Astrocyte (in vitro differentiated cells and primary cell): ENCODE results near the gene PARL. TPM values are rescaled to one million over a fixed set of nuclear protein-coding genes. Genes with fewer than 3 reads are reported as not detected.

Source experiments
- DNase-seq: peaks from one replicate; pipeline ENCODE4 v3.0.0-alpha.2; 2010; ENCODE audit warnings: low read depth
- FAIRE-seq: peaks from 2 replicates; lab custom pipeline; 2011; peaks lifted over from hg19 to GRCh38; lab: Jason Lieb, UNC
- H2AFZ ChIP-seq: 2 replicates; pipeline ENCODE4 v1.6.0; 2012; ENCODE audit warnings: low read depth, low read length, inconsistent platforms
- H3K27ac ChIP-seq: 2 replicates; pipeline ENCODE4 v1.5.1; 2011; ENCODE audit warnings: low read depth, low read length, inconsistent platforms
- H3K27me3 ChIP-seq: 2 replicates; pipeline ENCODE4 v1.6.0; 2011; ENCODE audit warnings: low read length, inconsistent platforms; ENCODE audit not compliant: insufficient read depth
- H3K36me3 ChIP-seq: 2 replicates; pipeline ENCODE4 v1.5.1; 2011; ENCODE audit warnings: low read length, inconsistent platforms; ENCODE audit not compliant: insufficient read depth
- H3K4me1 ChIP-seq: 2 replicates; pipeline ENCODE4 v1.5.1; 2011; ENCODE audit warnings: low read length, inconsistent platforms; ENCODE audit not compliant: insufficient read depth
- H3K4me2 ChIP-seq: 2 replicates; pipeline ENCODE4 v1.6.0; 2012; ENCODE audit warnings: low read length, inconsistent platforms
- H3K4me3 ChIP-seq: 2 replicates; pipeline ENCODE4 v1.5.1; 2011; ENCODE audit warnings: low read depth, mild to moderate bottlenecking, low read length, inconsistent platforms; ENCODE audit not compliant: insufficient read depth
- H3K79me2 ChIP-seq: 2 replicates; pipeline ENCODE4 v1.6.0; 2012; ENCODE audit warnings: mild to moderate bottlenecking, low read length, inconsistent platforms; ENCODE audit not compliant: insufficient read depth
- H3K9ac ChIP-seq: 2 replicates; pipeline ENCODE4 v1.6.0; 2012; ENCODE audit warnings: mild to moderate bottlenecking, low read length, inconsistent platforms
- H3K9me3 ChIP-seq: 2 replicates; pipeline ENCODE4 v1.5.1; 2012; ENCODE audit warnings: low read depth, mild to moderate bottlenecking, low read length, inconsistent platforms; ENCODE audit not compliant: insufficient read depth
- H4K20me1 ChIP-seq: 2 replicates; pipeline ENCODE4 v1.6.0; 2012; ENCODE audit warnings: low read length, inconsistent platforms; ENCODE audit not compliant: insufficient read depth
- H3K27ac Mint-ChIP-seq: one replicate; pipeline ENCODE4 v1.8.0; 2021; ENCODE audit warnings: mild to moderate bottlenecking, mixed read lengths; ENCODE audit not compliant: unreplicated experiment
- H3K27me3 Mint-ChIP-seq: one replicate; pipeline ENCODE4 v1.8.0; 2021; ENCODE audit warnings: low read depth, mixed read lengths; ENCODE audit not compliant: unreplicated experiment
- H3K36me3 Mint-ChIP-seq: one replicate; pipeline ENCODE4 v1.8.0; 2021; ENCODE audit warnings: low read depth, mixed read lengths; ENCODE audit not compliant: unreplicated experiment
- H3K4me1 Mint-ChIP-seq: one replicate; pipeline ENCODE4 v1.8.0; 2021; ENCODE audit warnings: low read depth, mixed read lengths; ENCODE audit not compliant: unreplicated experiment
- H3K4me3 Mint-ChIP-seq: one replicate; pipeline ENCODE4 v1.8.0; 2021; ENCODE audit warnings: mild to moderate bottlenecking, moderate library complexity, mixed read lengths; ENCODE audit not compliant: unreplicated experiment
- H3K9me3 Mint-ChIP-seq: one replicate; pipeline ENCODE4 v1.8.0; 2021; ENCODE audit warnings: mild to moderate bottlenecking, mixed read lengths; ENCODE audit not compliant: unreplicated experiment
- EZH2 ChIP-seq: IDR thresholded peaks from 2 replicates; pipeline ENCODE4 v1.6.1; 2012; ENCODE audit warnings: mild to moderate bottlenecking, low read length, inconsistent platforms; ENCODE audit not compliant: insufficient read depth
- total RNA-seq: library from RNA; stranded (reverse); gene quantifications from 2 replicates; pipeline ENCODE4 v1.2.1, GENCODE V29; 2021
- TF ChIP-seq, protein P1 (sequence below): IDR thresholded peaks from 2 replicates; pipeline ENCODE4 v1.5.1; 2011; ENCODE audit warnings: low read depth, mild to moderate bottlenecking, inconsistent platforms, low read length, moderate library complexity; ENCODE audit not compliant: insufficient read depth

PARL gene
- total RNA-seq, 1 donor from 2014 or later = 64.7 TPM

DNA sequence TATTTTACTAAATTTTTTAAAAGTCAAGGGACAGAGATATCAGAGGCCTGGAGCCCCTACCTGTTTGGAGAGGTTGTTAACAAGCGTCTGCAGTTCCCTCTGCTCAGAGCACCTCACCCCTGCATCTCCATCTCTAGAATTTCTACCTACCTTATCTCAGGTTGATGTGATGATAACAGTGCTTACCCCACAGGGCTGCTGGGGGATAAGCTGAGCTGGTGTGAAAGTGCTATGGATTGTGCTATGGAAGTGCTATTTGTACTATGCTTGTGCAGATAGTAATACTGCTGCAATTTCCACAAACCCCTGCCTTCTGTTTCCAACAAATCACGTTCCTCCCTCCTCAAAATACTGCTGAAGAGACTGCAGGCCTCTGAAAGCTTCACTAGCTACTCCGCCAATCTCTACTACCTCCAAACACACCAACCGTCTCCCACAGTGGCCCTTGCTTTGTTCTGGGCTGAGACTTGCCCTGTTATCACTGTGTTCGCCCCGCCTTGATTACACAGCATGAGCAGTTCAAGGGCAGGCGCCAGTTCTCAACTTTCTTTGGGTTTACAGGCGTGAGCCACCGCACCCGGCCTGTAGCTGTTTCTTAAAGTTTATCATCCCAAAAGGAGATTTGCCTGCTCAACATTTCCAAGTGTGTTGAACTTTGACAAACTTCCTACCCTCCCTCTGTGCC, 28.4 kb upstream of the PARL start:
- Histone ChIP-seq H3K36me3 (no peaks in the 10 kb centered on the region), H3K4me3 (no peak overlapping the region), H3K27me3 (peaks cover 6% of the 10 kb centered on the region), H3K4me1 (no peaks in the 10 kb centered on the region), H3K4me2 (no peak overlapping the region), H3K9me3 (no peaks in the 10 kb centered on the region), H3K9ac (no peak overlapping the region), H4K20me1 (no peaks in the 10 kb centered on the region), H3K27ac (no peak overlapping the region), H2AFZ (peak overlapping the region; percentile 26), H3K79me2 (no peaks in the 10 kb centered on the region)
- TF ChIP-seq, protein P1, sequence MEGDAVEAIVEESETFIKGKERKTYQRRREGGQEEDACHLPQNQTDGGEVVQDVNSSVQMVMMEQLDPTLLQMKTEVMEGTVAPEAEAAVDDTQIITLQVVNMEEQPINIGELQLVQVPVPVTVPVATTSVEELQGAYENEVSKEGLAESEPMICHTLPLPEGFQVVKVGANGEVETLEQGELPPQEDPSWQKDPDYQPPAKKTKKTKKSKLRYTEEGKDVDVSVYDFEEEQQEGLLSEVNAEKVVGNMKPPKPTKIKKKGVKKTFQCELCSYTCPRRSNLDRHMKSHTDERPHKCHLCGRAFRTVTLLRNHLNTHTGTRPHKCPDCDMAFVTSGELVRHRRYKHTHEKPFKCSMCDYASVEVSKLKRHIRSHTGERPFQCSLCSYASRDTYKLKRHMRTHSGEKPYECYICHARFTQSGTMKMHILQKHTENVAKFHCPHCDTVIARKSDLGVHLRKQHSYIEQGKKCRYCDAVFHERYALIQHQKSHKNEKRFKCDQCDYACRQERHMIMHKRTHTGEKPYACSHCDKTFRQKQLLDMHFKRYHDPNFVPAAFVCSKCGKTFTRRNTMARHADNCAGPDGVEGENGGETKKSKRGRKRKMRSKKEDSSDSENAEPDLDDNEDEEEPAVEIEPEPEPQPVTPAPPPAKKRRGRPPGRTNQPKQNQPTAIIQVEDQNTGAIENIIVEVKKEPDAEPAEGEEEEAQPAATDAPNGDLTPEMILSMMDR = no peak
- TF ChIP-seq EZH2 = no peak
- Mint-ChIP-seq H3K9me3 (no peaks in the 10 kb centered on the region), H3K4me1 (no peaks in the 10 kb centered on the region), H3K27ac (no peak overlapping the region), H3K4me3 (no peak overlapping the region), H3K27me3 (peaks cover 26% of the 10 kb centered on the region), H3K36me3 (peaks cover 3% of the 10 kb centered on the region)
- FAIRE-seq = no peak
- DNase-seq = no peak

DNA sequence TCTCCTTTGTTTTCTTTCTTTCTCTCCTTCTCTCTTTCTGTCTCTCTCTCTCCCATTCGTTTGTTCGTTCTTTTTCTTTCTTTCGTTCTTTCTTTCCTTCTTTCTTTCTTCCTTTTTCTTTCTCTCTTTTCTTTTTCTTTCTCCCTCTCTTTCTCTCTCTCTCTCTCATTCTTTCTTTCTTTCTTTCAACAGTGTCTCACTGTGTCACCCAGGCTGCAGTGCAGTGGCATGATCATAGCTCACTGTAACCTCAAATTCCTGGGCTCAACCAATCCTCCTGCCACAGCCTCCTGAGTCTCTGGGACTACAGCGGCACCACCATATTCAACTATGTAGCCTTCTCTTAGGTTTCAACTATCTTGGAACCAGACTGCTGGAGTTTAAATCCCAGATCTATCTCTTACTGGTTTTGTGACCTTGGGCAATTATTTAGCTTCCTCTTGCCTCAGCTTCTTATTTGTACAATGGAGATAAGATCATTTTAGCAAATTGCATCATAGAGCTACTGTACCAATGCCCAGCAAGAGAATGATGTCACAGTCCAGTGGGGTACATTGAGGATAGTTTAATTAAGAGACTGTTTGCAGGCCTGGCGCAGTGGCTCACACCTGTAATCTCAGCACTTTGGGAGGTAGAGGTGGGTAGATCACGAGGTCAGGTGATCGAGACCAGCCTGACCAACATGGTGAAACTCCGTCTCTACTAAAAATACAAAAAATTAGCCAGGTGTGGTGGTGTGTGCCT, 27.3 kb upstream of the PARL start:
- FAIRE-seq (no peak), DNase-seq (no peak)
- Mint-ChIP-seq H3K36me3 (peaks cover under 1% of the 10 kb centered on the region), H3K27me3 (peaks cover 29% of the 10 kb centered on the region), H3K4me3 (no peak overlapping the region), H3K4me1 (no peaks in the 10 kb centered on the region), H3K9me3 (no peaks in the 10 kb centered on the region), H3K27ac (no peak overlapping the region)
- TF ChIP-seq, protein P1 = no peak
- no peak for TF ChIP-seq EZH2
- Histone ChIP-seq H3K9me3 (no peaks in the 10 kb centered on the region), H3K4me2 (no peak overlapping the region), H3K36me3 (no peaks in the 10 kb centered on the region), H3K4me3 (no peak overlapping the region), H3K27me3 (peaks cover 6% of the 10 kb centered on the region), H3K27ac (no peak overlapping the region), H4K20me1 (no peaks in the 10 kb centered on the region), H3K79me2 (no peaks in the 10 kb centered on the region), H3K9ac (no peak overlapping the region), H2AFZ (no peak overlapping the region), H3K4me1 (no peaks in the 10 kb centered on the region)

DNA sequence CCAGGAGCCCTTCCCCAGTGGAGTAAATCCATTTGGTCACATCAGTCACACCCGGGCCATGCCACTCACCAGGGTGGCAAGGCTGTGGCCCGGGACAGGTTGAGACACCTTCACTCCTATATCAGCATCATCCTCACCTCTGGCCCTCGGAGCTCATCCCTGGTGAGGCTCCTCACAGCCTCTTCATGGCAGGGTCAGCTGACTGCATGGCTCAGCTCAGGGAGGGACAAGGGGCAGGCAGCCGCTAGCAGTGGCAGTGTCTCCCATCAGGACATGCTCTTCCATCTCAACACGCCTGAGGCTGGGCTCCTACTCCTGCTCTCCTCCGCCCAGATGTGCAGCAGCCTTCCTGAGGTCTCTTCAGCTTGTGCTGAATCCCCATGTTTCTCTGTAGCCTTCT, 26.4 kb upstream of the PARL start:
- Histone ChIP-seq H3K9me3 (no peaks in the 10 kb centered on the region), H4K20me1 (no peaks in the 10 kb centered on the region), H3K27me3 (peaks cover 6% of the 10 kb centered on the region), H3K79me2 (no peaks in the 10 kb centered on the region), H3K36me3 (no peaks in the 10 kb centered on the region), H3K4me3 (no peak overlapping the region), H3K4me2 (no peak overlapping the region), H3K27ac (no peak overlapping the region), H3K9ac (no peak overlapping the region), H2AFZ (no peak overlapping the region), H3K4me1 (no peaks in the 10 kb centered on the region)
- DNase-seq = no peak
- no peak for FAIRE-seq
- no peak for TF ChIP-seq EZH2
- TF ChIP-seq, protein P1 = no peak
- H3K4me1 Mint-ChIP-seq = no peaks in the 10 kb centered on the region
- no peak overlapping the region for H3K27ac Mint-ChIP-seq
- H3K9me3 Mint-ChIP-seq = no peaks in the 10 kb centered on the region
- H3K27me3 Mint-ChIP-seq = peaks cover 31% of the 10 kb centered on the region
- H3K36me3 Mint-ChIP-seq = no peaks in the 10 kb centered on the region
- H3K4me3 Mint-ChIP-seq = no peak overlapping the region
